Kidney epithelial cell (primary cell): ENCODE measurements around the gene GTPBP1. TPM values are rescaled to one million over a fixed set of nuclear protein-coding genes. Genes with fewer than 3 reads are reported as not detected.

Experiments
- DNase-seq: peaks from one replicate; pipeline ENCODE4 v3.0.0-alpha.2; 2010; ENCODE audit warnings: low read depth
- H3K27me3 ChIP-seq: 2 replicates; pipeline ENCODE4 v1.6.0; 2011; ENCODE audit warnings: low read length; ENCODE audit not compliant: control insufficient read depth, insufficient read depth
- H3K36me3 ChIP-seq: 2 replicates; pipeline ENCODE4 v1.5.1; 2011; ENCODE audit warnings: low read length; ENCODE audit not compliant: control insufficient read depth, insufficient read depth
- H3K4me3 ChIP-seq: 2 replicates; pipeline ENCODE4 v1.5.1; 2011; ENCODE audit warnings: low read depth, mild to moderate bottlenecking, control low read depth, low read length
- CTCF ChIP-seq: IDR thresholded peaks from 2 replicates; pipeline ENCODE4 v1.5.1; 2011; ENCODE audit warnings: mild to moderate bottlenecking, moderate library complexity, low read length, control low read depth, inconsistent platforms; ENCODE audit not compliant: insufficient read depth, poor library complexity, severe bottlenecking
- total RNA-seq: library from RNA; depleted of rRNA; stranded (reverse); fragments of >200 nt; gene quantifications from 2 replicates; pipeline ENCODE4 v1.2.3, GENCODE V29; 2015

The GTPBP1 gene
- 33.0 and 35.4 TPM in 2 replicates for total RNA-seq

GRCh38 chr22:38705235-38706100 lies at the start of gene GTPBP1:
GTPBP1 (plus strand) TSS chr22:38705944; CDS start chr22:38705956, 12 bp downstream.
- no peaks in the 10 kb centered on the region for H3K27me3 ChIP-seq
- peak; percentile 99 for DNase-seq
- peak within 1 kb of the TSS; percentile 98 for H3K4me3 ChIP-seq
- no peaks in the 10 kb centered on the region for H3K36me3 ChIP-seq
- no peak for TF ChIP-seq CTCF

GRCh38 chr22:38656256-38657044 lies 49.3 kb upstream of the GTPBP1 start, which contains the start of the genes CBY1 and FAM227A:
CBY1 (plus strand) TSS chr22:38656638; CDS start chr22:38668055, 11,417 bp downstream.
FAM227A (minus strand) TSS chr22:38656392; CDS start chr22:38650168, 6,224 bp downstream.
- peak; percentile 49 for DNase-seq

GRCh38 chr22:38657045-38657909 lies 48.5 kb upstream of the GTPBP1 start:
- no peak for TF ChIP-seq CTCF
- DNase-seq, result no peak
- H3K27me3 ChIP-seq, result no peaks in the 10 kb centered on the region
- H3K36me3 ChIP-seq, result no peaks in the 10 kb centered on the region
- H3K4me3 ChIP-seq, result peak overlapping the region; percentile 69

More at GRCh38 chr22:38656256-38657044, 49.3 kb upstream of the GTPBP1 start, which contains the start of the genes CBY1 and FAM227A:
- H3K27me3 ChIP-seq, result no peaks in the 10 kb centered on the region
- peak within 1 kb of the TSS; percentile 69 for H3K4me3 ChIP-seq
- H3K36me3 ChIP-seq, result no peaks in the 10 kb centered on the region
- no peak for TF ChIP-seq CTCF

- no peak overlapping the region for H3K4me3 ChIP-seq
- H3K27me3 ChIP-seq, result no peaks in the 10 kb centered on the region
- no peak for DNase-seq
- peaks cover 2% of the 10 kb centered on the region for H3K36me3 ChIP-seq
- no peak for TF ChIP-seq CTCF
These were observed 30.9 kb upstream of the GTPBP1 start for GRCh38 chr22:38674888-38675287.

GRCh38 chr22:38675833-38676232 lies 29.9 kb upstream of the GTPBP1 start:
- H3K27me3 ChIP-seq, result no peaks in the 10 kb centered on the region
- no peak for DNase-seq
- TF ChIP-seq CTCF, result no peak
- H3K4me3 ChIP-seq, result no peak overlapping the region
- H3K36me3 ChIP-seq, result peaks cover 2% of the 10 kb centered on the region
